Fibroblast of the conjunctiva (primary cell): Measurements from ENCODE around the gene BEND6.

Experiments
- DNase-seq: peaks from one replicate; pipeline ENCODE4 v3.0.0-alpha.2; 2010; ENCODE audit warnings: low read depth

The BEND6 gene

GRCh38 chr6:56940977-56941376, 13.9 kb upstream of the BEND6 start:
- DNase-seq: no peak

GRCh38 chr6:56944661-56945060, 10.2 kb upstream of the BEND6 start:
- no peak for DNase-seq

DNA sequence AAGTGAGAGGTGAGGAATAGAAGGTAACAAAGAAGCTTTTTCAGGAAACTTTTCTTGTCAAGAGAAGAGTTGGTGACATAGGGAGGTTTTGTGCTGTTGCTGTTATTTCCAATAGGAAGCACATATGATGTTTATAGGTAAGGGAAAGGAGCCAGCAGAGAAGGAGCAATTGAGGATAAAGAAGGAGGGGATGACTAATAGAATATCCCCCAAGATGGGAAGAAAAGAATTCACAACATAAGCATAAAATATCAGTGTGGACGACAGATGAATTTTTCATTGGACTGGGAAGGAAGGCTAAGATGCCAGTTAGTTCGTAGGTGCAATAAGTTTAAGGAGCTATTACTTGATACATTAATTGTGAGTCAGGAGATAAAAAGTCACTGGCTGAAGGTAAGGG, 8.5 kb upstream of the BEND6 start:
- no peak for DNase-seq

DNA sequence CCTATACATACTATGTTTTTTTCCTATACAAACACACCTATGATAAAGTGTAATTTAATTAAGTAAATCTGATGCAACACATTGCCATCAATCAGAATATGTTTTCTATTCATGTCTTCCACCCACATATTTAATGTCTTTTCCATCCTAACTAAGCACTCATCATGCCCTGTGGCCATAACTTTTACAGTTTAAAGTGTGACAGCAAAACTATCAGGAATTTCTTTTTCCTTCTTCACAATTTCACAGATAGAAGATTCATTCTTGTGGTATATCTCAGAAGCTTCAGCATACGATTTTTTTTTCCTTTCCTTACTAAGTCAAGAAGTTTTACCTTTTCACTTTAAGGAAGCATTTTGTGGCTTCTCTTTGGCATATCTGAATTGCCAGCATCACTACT, 7.0 kb upstream of the BEND6 start:
- no peak for DNase-seq

GRCh38 chr6:56949265-56949664, 5.6 kb upstream of the BEND6 start:
- DNase-seq: no peak

DNA sequence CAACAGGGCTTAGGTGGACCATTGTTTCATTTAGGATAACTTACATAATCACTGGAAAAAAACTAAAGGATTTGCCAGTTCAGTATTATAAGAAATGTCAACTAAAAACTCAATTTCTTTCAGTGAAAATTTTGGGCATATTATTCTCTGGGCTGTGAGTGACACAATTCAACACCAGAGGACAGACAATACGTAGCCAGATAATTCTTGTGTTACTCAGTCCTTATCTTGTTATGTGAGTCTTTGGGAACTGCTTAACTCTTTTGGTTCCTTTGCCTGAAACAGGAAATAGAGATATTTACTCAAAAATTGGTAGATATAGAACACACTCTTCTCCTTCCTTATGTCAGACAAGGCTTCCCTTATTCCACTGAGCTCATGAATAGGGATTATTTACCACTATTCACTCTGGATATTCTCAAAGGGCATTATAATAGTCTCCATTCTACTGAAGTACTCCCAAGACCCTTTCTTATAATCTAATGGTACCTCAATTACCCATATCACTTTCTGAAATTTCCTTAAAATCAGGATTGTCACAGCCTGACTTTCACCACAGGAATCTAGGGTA, 4.9 kb upstream of the BEND6 start:
- no peak for DNase-seq

DNA sequence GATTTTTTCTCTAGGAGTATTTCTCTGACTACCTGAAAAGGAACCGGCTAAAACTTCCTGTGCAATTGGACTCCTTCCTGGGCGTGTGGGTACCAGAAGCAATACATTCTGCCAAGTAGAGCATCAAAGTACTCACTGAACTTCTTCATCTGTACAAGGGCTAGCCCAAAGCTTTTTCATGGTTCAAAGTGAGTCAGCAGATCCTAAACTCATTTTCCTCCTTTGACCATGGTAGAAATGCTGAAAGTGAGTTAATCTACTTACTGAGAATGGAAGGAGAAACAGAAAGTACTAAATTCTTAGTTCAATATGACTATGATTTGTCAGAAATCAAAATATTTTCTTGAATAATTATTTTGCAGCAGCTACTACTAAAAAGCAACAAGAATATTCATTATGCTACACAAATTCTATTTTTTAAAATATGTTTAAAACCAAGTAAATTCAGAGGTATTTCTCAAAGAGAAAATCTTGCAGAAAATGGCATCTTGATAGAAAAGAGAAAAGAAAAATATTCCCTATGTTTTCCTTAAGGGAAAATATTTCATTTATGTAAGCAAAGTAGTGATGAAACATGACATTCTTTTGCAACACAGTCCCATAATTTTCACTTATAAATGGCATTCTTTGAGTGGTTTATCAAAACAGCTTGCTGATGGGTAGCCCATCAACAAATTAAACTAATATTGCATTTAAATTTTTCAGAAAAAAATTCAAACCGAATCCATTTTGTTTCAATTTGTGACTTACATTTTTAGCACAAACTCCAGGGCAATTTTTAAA, 3.7 kb upstream of the BEND6 start:
- no peak for DNase-seq

DNA sequence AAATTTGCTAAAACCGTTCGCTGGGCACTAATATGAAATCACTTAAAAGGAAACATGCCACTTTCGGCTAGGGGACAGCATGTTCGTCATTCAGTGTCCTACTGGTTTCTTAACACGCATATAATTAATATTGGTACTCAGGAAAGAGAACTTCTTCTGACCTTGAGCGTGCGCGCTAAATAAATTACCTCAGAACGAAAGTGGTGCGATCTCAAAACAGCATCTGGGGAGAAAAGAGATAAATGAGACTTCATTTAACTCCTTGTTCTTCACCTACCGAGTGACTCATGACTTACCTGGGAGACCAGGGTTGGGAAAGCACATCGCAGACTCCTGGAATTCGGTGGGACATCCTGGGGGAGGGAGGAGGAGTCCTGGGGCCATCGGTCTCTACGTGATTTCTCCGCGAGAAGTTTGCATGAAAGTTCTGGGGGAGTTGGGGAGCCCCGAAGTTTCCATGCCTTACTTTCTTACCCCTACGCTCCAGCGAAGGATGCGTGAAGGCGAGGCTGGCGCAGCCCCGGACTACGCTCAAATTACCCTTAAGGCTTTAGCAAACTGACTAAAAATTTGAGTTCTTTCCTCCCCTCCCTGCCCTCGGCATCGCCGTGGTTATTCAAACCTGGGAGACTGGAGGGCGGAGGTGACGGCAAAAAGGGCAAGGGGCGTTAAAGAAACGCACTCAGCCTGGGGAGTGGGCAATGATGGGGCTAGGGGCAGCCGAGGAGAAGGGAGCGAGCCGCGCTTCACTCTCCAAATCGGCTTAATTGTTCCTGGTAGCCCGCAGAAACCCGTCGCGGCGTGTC, 1.1 kb upstream of the BEND6 start:
- no peak for DNase-seq

GRCh38 chr6:56955171-56956155, 556 bp downstream of the BEND6 start:
- DNase-seq: peak; percentile 89

GRCh38 chr6:56956491-56956890, 1.6 kb downstream of the BEND6 start:
- no peak for DNase-seq

- DNase-seq: no peak
These were observed 2.9 kb downstream of the BEND6 start for GRCh38 chr6:56957856-56958255.

- DNase-seq: no peak
These were observed 3.6 kb downstream of the BEND6 start for GRCh38 chr6:56958481-56958880.

GRCh38 chr6:56959094-56959493, 4.2 kb downstream of the BEND6 start:
- DNase-seq: no peak

GRCh38 chr6:56959938-56960337, 5.0 kb downstream of the BEND6 start:
- no peak for DNase-seq

GRCh38 chr6:56961151-56961550, 6.2 kb downstream of the BEND6 start:
- DNase-seq: no peak

GRCh38 chr6:56962441-56962840, 7.5 kb downstream of the BEND6 start:
- DNase-seq: no peak

- no peak for DNase-seq
These were observed 8.1 kb downstream of the BEND6 start for GRCh38 chr6:56963043-56963442.

DNA sequence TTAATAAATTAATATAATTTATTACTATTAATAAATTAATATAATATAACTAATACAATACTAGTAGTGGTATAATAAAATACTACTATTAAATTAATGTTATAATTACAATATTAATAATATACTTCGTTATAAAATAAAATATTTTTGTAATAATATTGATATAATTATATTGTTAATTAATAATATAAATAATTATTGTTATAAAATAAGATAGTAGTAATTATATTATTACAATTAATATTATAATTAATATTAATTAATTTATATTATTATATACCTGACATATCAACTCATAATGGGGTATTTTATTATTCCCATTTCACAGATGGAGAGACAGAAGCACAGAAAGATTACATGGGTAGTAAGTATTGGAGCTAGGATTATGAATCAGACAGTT, 8.9 kb downstream of the BEND6 start:
- no peak for DNase-seq

DNA sequence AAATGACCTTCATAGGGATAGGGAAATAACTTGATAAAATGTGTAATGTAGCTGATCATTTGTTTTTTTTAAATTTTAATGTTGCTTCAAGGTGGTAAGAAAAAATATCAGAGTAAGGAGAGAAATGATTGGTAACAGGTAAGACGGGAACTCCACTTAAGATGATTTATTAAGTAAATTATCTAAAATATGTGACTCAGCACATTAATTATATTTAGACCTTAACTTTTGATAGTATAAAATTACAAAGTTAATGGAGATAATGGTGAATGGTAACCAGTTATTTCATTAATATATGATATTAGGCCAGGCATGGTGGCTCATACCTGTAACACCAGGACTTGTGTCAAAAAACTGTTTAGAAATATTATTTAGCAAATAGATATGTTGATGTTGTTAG, 10.2 kb downstream of the BEND6 start:
- no peak for DNase-seq

DNA sequence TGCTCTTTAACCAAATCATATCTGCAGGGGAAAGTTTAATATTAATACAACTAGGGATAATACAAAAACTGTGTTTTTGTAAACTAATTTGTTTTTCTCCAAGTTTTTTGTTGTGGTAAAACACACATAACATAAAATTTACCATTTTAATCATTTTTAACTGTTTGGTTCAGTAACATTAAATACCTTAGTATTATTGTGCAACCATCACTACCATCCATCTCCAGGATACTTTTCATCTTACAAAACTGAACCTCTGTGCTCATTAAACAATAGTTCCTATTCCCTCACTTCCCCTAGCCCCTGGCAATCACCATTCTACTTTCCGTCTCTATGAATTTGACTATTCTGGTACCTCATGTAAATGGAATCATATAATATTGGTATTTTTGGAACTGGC, 15.9 kb downstream of the BEND6 start:
- no peak for DNase-seq

DNA sequence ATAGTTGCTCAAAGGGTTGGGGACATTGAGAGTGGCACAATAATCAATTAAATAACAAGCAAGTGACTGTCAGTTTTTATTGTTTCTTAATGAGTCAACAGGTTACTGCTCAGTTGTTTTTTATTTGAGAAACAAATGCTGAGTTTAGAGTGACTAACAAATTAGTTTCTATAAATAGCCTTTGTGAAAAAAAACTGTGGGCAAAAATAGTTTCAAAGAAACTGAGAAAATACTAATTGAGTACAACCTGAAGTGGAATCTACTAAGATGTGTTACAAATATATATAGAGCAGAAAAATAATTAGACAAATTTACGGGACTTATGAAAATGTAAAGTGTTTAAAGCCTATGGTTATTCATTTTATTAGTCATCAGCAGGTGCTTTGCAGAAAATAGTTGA, 22.3 kb downstream of the BEND6 start:
- DNase-seq: no peak

DNA sequence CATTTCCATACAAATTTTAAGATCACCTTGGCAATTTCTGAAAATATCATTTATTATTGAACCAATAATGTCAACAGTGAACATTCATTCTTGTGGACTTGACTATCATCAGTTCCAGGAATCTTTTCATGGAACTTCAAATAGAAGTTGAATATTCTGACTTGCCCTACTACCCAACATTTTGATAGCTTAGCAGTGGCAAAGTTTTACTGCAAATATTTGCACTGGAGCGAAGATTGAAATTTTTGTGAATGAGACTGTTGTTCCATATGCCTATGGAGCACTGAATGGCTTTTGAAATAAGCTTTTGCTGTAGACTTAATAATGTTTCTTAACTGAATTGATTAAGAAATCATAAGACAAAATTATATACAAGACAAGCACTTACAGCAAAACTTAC, 23.6 kb downstream of the BEND6 start:
- no peak for DNase-seq
